Loucy (cell line): ENCODE measurements around the gene IAH1.

ENCODE experiments used
- H2AFZ ChIP-seq: fragments of 200-600 bp; sonication (generic); 2 replicates; pipeline ENCODE4 v1.6.0; 2016; ENCODE audit warnings: antibody characterized with exemption, mild to moderate bottlenecking, low read length, moderate library complexity
- H3F3A ChIP-seq: fragments of 200-600 bp; 2 replicates; pipeline ENCODE4 v1.6.0; 2016; ENCODE audit warnings: antibody characterized with exemption, low read depth, mild to moderate bottlenecking
- H3K27me3 ChIP-seq: fragments of 200-600 bp; sonication (generic); 2 replicates; pipeline ENCODE4 v1.6.1; 2014; ENCODE audit warnings: low read length, mild to moderate bottlenecking; ENCODE audit not compliant: insufficient read depth, poor library complexity, severe bottlenecking
- H3K36me3 ChIP-seq: fragments of 200-600 bp; sonication (generic); 2 replicates; pipeline ENCODE4 v1.6.1; 2016; ENCODE audit warnings: low read length; ENCODE audit not compliant: insufficient read depth
- H3K4me1 ChIP-seq: fragments of 200-600 bp; sonication (generic); 2 replicates; pipeline ENCODE4 v1.5.1; 2014; ENCODE audit warnings: low read length, mild to moderate bottlenecking; ENCODE audit not compliant: insufficient read depth, poor library complexity, severe bottlenecking
- H3K4me2 ChIP-seq: fragments of 200-600 bp; sonication (generic); 2 replicates; pipeline ENCODE4 v1.6.0; 2014; ENCODE audit warnings: antibody characterized with exemption, low read length, low read depth, mild to moderate bottlenecking; ENCODE audit not compliant: poor library complexity, severe bottlenecking
- H3K4me3 ChIP-seq: fragments of 200-600 bp; sonication (generic); 2 replicates; pipeline ENCODE4 v1.5.1; 2014; ENCODE audit warnings: low read length, mild to moderate bottlenecking, mixed read lengths; ENCODE audit not compliant: poor library complexity, severe bottlenecking
- H3K79me2 ChIP-seq: fragments of 200-600 bp; sonication (generic); 2 replicates; pipeline ENCODE4 v1.6.1; 2014; ENCODE audit warnings: low read length; ENCODE audit not compliant: insufficient read depth
- H3K9ac ChIP-seq: fragments of 200-600 bp; sonication (generic); 2 replicates; pipeline ENCODE4 v1.6.0; 2014; ENCODE audit warnings: mild to moderate bottlenecking, low read depth, low read length, moderate library complexity; ENCODE audit not compliant: poor library complexity, severe bottlenecking
- H3K9me2 ChIP-seq: fragments of 200-600 bp; sonication (generic); replicated peaks from 2 replicates; pipeline ENCODE4 v1.6.1; 2016; ENCODE audit warnings: low read depth, low read length, mixed read lengths
- H3K9me3 ChIP-seq: fragments of 200-600 bp; sonication (generic); 2 replicates; pipeline ENCODE4 v1.6.1; 2014; ENCODE audit warnings: mild to moderate bottlenecking, antibody characterized with exemption, low read length, low read depth; ENCODE audit not compliant: insufficient read depth
- H4K20me1 ChIP-seq: fragments of 200-600 bp; sonication (generic); 2 replicates; pipeline ENCODE4 v1.6.0; 2014; ENCODE audit warnings: antibody characterized with exemption, low read length, mild to moderate bottlenecking; ENCODE audit not compliant: insufficient read depth, poor library complexity, severe bottlenecking
- CTCF ChIP-seq: fragments of 200-600 bp; sonication (generic); conservative IDR thresholded peaks from 2 replicates; pipeline ENCODE4 v1.5.1; 2014; ENCODE audit warnings: mild to moderate bottlenecking, antibody characterized with exemption, low read length
- EZH2phosphoT487 ChIP-seq: fragments of 200-600 bp; IDR thresholded peaks from 2 replicates; pipeline ENCODE4 v1.6.1; 2018; ENCODE audit warnings: antibody characterized with exemption, mild to moderate bottlenecking, moderate library complexity, borderline replicate concordance

Gene IAH1

GRCh38 chr2:9517118-9517782, 42.9 kb downstream of the IAH1 start:
- Histone ChIP-seq H4K20me1 (no peaks in the 10 kb centered on the region), H3K79me2 (no peaks in the 10 kb centered on the region), H3K4me3 (no peak overlapping the region), H3K27me3 (no peaks in the 10 kb centered on the region), H3K9ac (no peak overlapping the region), H3K4me2 (no peak overlapping the region), H3K36me3 (peaks cover 64% of the 10 kb centered on the region; the same call in 1 of the 2 replicates), H3K9me2 (no peaks in the 10 kb centered on the region), H3F3A (no peaks in the 10 kb centered on the region), H3K4me1 (no peaks in the 10 kb centered on the region), H3K9me3 (no peaks in the 10 kb centered on the region), H2AFZ (no peak overlapping the region)
- no peak for TF ChIP-seq CTCF

GRCh38 chr2:9518163-9518562, 43.8 kb downstream of the IAH1 start:
- Histone ChIP-seq H3K36me3 (peaks cover 63% of the 10 kb centered on the region; the same call in 1 of the 2 replicates), H3K9ac (no peak overlapping the region), H4K20me1 (no peaks in the 10 kb centered on the region), H3F3A (no peaks in the 10 kb centered on the region), H3K4me1 (no peaks in the 10 kb centered on the region), H3K9me2 (no peaks in the 10 kb centered on the region), H3K27me3 (no peaks in the 10 kb centered on the region), H3K4me3 (no peak overlapping the region), H3K79me2 (no peaks in the 10 kb centered on the region), H3K4me2 (no peak overlapping the region), H2AFZ (no peak overlapping the region), H3K9me3 (no peaks in the 10 kb centered on the region)
- no peak for TF ChIP-seq CTCF
- TF ChIP-seq EZH2phosphoT487: no peak

GRCh38 chr2:9518780-9519179, 44.4 kb downstream of the IAH1 start:
- Histone ChIP-seq H3K27me3 (no peaks in the 10 kb centered on the region), H3K4me3 (no peak overlapping the region), H3F3A (no peaks in the 10 kb centered on the region), H3K36me3 (peaks cover 63% of the 10 kb centered on the region; the same call in 1 of the 2 replicates), H3K9me2 (no peaks in the 10 kb centered on the region), H2AFZ (no peak overlapping the region), H4K20me1 (no peaks in the 10 kb centered on the region), H3K9me3 (no peaks in the 10 kb centered on the region), H3K9ac (no peak overlapping the region), H3K4me1 (no peaks in the 10 kb centered on the region), H3K4me2 (no peak overlapping the region), H3K79me2 (no peaks in the 10 kb centered on the region)
- TF ChIP-seq EZH2phosphoT487 (no peak), CTCF (no peak)
